Keratinocyte (primary cell): ENCODE measurements around the gene CC2D2A.

Source experiments
- EZH2 ChIP-seq: IDR thresholded peaks from one replicate; pipeline ENCODE4 v1.6.1; 2012; ENCODE audit warnings: inconsistent platforms, mild to moderate bottlenecking, low read length, moderate library complexity
- TF ChIP-seq, protein P1 (sequence below), 3 experiments: IDR thresholded peaks in 1 of 3; conservative IDR thresholded peaks in 1 of 3; optimal IDR thresholded peaks in 1 of 3; 2 replicates in 2 of 3; 3 replicates in 1 of 3; pipeline versions ENCODE3 to v1.5.1; 2011; ENCODE audit warnings: low read length in 3 of 3, mild to moderate bottlenecking in 3 of 3, moderate library complexity in 2 of 3, control low read depth in 1 of 3, inconsistent platforms in 1 of 3; ENCODE audit not compliant: insufficient read depth in 2 of 3; ENCODE audit errors: extremely low read depth in 1 of 3

DNA sequence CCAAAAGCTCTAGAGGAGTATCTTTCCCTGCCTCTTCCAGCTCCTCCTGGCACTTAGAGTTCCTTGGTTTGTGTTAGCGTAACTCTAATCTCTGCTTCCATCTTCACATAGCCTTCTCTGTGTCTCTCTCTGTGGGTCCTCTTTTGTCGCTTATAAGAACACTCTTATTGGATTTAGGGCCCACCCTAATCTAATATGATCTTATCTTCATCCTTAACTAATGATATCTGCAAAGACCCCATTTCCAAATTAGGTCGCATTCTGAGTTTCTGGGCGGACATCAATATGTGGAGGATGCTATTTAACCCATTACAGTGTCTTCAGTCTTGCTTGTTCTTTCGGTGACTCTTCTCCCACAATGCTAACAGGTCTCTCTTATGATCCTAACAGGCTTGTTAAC is 72.3 kb downstream of the CC2D2A start:
- TF ChIP-seq, protein P1, sequence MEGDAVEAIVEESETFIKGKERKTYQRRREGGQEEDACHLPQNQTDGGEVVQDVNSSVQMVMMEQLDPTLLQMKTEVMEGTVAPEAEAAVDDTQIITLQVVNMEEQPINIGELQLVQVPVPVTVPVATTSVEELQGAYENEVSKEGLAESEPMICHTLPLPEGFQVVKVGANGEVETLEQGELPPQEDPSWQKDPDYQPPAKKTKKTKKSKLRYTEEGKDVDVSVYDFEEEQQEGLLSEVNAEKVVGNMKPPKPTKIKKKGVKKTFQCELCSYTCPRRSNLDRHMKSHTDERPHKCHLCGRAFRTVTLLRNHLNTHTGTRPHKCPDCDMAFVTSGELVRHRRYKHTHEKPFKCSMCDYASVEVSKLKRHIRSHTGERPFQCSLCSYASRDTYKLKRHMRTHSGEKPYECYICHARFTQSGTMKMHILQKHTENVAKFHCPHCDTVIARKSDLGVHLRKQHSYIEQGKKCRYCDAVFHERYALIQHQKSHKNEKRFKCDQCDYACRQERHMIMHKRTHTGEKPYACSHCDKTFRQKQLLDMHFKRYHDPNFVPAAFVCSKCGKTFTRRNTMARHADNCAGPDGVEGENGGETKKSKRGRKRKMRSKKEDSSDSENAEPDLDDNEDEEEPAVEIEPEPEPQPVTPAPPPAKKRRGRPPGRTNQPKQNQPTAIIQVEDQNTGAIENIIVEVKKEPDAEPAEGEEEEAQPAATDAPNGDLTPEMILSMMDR (optimal IDR thresholded peaks at IDR 0.05 in 1 of 3, IDR thresholded peaks at IDR 0.05 in 1 of 3, conservative IDR thresholded peaks at IDR 0.05 in 1 of 3; ENCODE audit: extremely low read depth in 1 of 3, insufficient read depth in 2 of 3, low read length in 3 of 3), result no peak
- TF ChIP-seq EZH2, result no peak
